Measurements from ENCODE around the gene C11orf42. TPM values are rescaled to one million over a fixed set of nuclear protein-coding genes. Genes with fewer than 3 reads are reported as not detected.
A peak's percentile ranks its signal among the peaks of the same experiment; 100 is the strongest.

The C11orf42 gene
- total RNA-seq, 1 experiment from 2014 or later, result not detected

GRCh38 chr11:6251120-6251733 is 45.9 kb downstream of the C11orf42 start:
- H3K27ac ChIP-seq, result no peak overlapping the region
- no peaks in the 10 kb centered on the region for H3K36me3 ChIP-seq

GRCh38 chr11:6251990-6252473 is 46.7 kb downstream of the C11orf42 start:
- Histone ChIP-seq H3K27me3 (replicated peaks) (no peaks in the 10 kb centered on the region), H3K4me3 (no peak overlapping the region), H3K27ac (no peak overlapping the region), H3K9me3 (replicated peaks) (no peaks in the 10 kb centered on the region), H3K36me3 (no peaks in the 10 kb centered on the region), H3K4me1 (replicated peaks) (peaks cover 5% of the 10 kb centered on the region; the same call in 1 of the 2 replicates)
- DNase-seq (ENCODE audit: low read depth in 1 of 2, low spot score in 2 of 2), result no peak

More at GRCh38 chr11:6251120-6251733, 45.9 kb downstream of the C11orf42 start:
- Histone ChIP-seq H3K4me1 (replicated peaks) (peaks cover 5% of the 10 kb centered on the region; the same call in 1 of the 2 replicates), H3K27me3 (replicated peaks) (no peaks in the 10 kb centered on the region), H3K9me3 (replicated peaks) (no peaks in the 10 kb centered on the region), H3K4me3 (no peak overlapping the region)
- DNase-seq (ENCODE audit: low read depth in 1 of 2, low spot score in 2 of 2), result peak; percentile 40 to 51

GRCh38 chr11:6253197-6253596 is 47.8 kb downstream of the C11orf42 start:
- DNase-seq (ENCODE audit: low read depth in 1 of 2, low spot score in 2 of 2), result no peak
- peaks cover 5% of the 10 kb centered on the region; the same call in 1 of the 2 replicates for H3K4me1 ChIP-seq (replicated peaks)
- no peak overlapping the region for H3K4me3 ChIP-seq
- H3K9me3 ChIP-seq (replicated peaks), result no peaks in the 10 kb centered on the region
- H3K27me3 ChIP-seq (replicated peaks), result no peaks in the 10 kb centered on the region
- no peaks in the 10 kb centered on the region for H3K36me3 ChIP-seq
- H3K27ac ChIP-seq, result no peak overlapping the region

- H3K9me3 ChIP-seq (replicated peaks), result no peaks in the 10 kb centered on the region
- no peaks in the 10 kb centered on the region for H3K27me3 ChIP-seq (replicated peaks)
- H3K36me3 ChIP-seq, result no peaks in the 10 kb centered on the region
- H3K4me1 ChIP-seq (replicated peaks), result no peaks in the 10 kb centered on the region
- no peak for DNase-seq (ENCODE audit: low read depth in 1 of 2, low spot score in 2 of 2)
- no peak overlapping the region for H3K4me3 ChIP-seq
- H3K27ac ChIP-seq, result no peak overlapping the region
Observed at GRCh38 chr11:6258141-6258540, 52.8 kb downstream of the C11orf42 start.

GRCh38 chr11:6258571-6259081 is 53.3 kb downstream of the C11orf42 start:
- H3K4me3 ChIP-seq, result no peak overlapping the region
- no peaks in the 10 kb centered on the region for H3K27me3 ChIP-seq (replicated peaks)
- no peak overlapping the region for H3K27ac ChIP-seq
- H3K36me3 ChIP-seq, result no peaks in the 10 kb centered on the region
- no peak for DNase-seq (ENCODE audit: low read depth in 1 of 2, low spot score in 2 of 2)
- H3K4me1 ChIP-seq (replicated peaks), result no peaks in the 10 kb centered on the region
- H3K9me3 ChIP-seq (replicated peaks), result no peaks in the 10 kb centered on the region

GRCh38 chr11:6260207-6260726 is 54.9 kb downstream of the C11orf42 start:
- Histone ChIP-seq H3K36me3 (no peaks in the 10 kb centered on the region), H3K4me3 (no peak overlapping the region), H3K27me3 (replicated peaks) (no peaks in the 10 kb centered on the region), H3K4me1 (replicated peaks) (no peaks in the 10 kb centered on the region), H3K27ac (no peak overlapping the region), H3K9me3 (replicated peaks) (no peaks in the 10 kb centered on the region)
- no peak for DNase-seq (ENCODE audit: low read depth in 1 of 2, low spot score in 2 of 2)

Other genes with a start within 250 kb of the C11orf42 start
- gene OR56A5, start 237.1 kb upstream of the C11orf42 start, total RNA-seq (2014; rRNA removed; shearing (Covaris generic)), result not detected in 2 replicates
- not detected in 2 replicates for gene OR52L1, start 218.6 kb upstream of the C11orf42 start, total RNA-seq (2014; rRNA removed; shearing (Covaris generic))
- gene OR56A4, start 198.6 kb upstream of the C11orf42 start, total RNA-seq (2014; rRNA removed; shearing (Covaris generic)), result not detected in 2 replicates
- not detected in 2 replicates for gene OR56A1, start 174.8 kb upstream of the C11orf42 start, total RNA-seq (2014; rRNA removed; shearing (Covaris generic))
- not detected in 2 replicates for gene OR56B4, start 97.9 kb upstream of the C11orf42 start, total RNA-seq (2014; rRNA removed; shearing (Covaris generic))
- gene OR52B2, start 35.2 kb upstream of the C11orf42 start, total RNA-seq (2014; rRNA removed; shearing (Covaris generic)), result not detected in 2 replicates
- gene OR52W1, start 6.3 kb upstream of the C11orf42 start, total RNA-seq (2014; rRNA removed; shearing (Covaris generic)), result not detected in 2 replicates
- gene FHIP1B, start 29.1 kb downstream of the C11orf42 start, total RNA-seq (2014; rRNA removed; shearing (Covaris generic)), result 5.6 and 10.0 TPM in 2 replicates
- gene CNGA4, start 33.5 kb downstream of the C11orf42 start, total RNA-seq (2014; rRNA removed; shearing (Covaris generic)), result not detected in 2 replicates
- not detected in 2 replicates for gene CCKBR, start 54.3 kb downstream of the C11orf42 start, total RNA-seq (2014; rRNA removed; shearing (Covaris generic))
- 174 and 307 TPM in 2 replicates for gene CAVIN3, start 114.9 kb downstream of the C11orf42 start, total RNA-seq (2014; rRNA removed; shearing (Covaris generic))
- gene SMPD1, start 184.9 kb downstream of the C11orf42 start, total RNA-seq (2014; rRNA removed; shearing (Covaris generic)), result 38.9 and 57.9 TPM in 2 replicates
- gene APBB1, start 213.5 kb downstream of the C11orf42 start, total RNA-seq (2014; rRNA removed; shearing (Covaris generic)), result 12.0 and 17.1 TPM in 2 replicates
- 0.32 TPM in 1 of 2 replicates, not detected in the other for gene HPX, start 235.4 kb downstream of the C11orf42 start, total RNA-seq (2014; rRNA removed; shearing (Covaris generic))